Activated T-helper 1 cell treated with anti-CD3 and anti-CD28 coated beads, Interleukin-2, amount 50 U/mL, for 16 hours (primary cell): Measurements from ENCODE around the gene CLECL1.
"Not testable (repeated sequence)": the region's sequence is repeated elsewhere in the genome, so short reads cannot be mapped to it uniquely, and the experiment has no call there.

Source experiments
- DNase-seq, 2 donors: peaks; one replicate each; pipeline ENCODE4 v3.0.0-alpha.2; 2020; ENCODE audit warnings: low read depth in 1 of 2, low spot score in 1 of 2

The CLECL1 gene

GRCh38 chr12:9724023-9724422, 8.9 kb downstream of the CLECL1 start:
- DNase-seq: no peak

DNA sequence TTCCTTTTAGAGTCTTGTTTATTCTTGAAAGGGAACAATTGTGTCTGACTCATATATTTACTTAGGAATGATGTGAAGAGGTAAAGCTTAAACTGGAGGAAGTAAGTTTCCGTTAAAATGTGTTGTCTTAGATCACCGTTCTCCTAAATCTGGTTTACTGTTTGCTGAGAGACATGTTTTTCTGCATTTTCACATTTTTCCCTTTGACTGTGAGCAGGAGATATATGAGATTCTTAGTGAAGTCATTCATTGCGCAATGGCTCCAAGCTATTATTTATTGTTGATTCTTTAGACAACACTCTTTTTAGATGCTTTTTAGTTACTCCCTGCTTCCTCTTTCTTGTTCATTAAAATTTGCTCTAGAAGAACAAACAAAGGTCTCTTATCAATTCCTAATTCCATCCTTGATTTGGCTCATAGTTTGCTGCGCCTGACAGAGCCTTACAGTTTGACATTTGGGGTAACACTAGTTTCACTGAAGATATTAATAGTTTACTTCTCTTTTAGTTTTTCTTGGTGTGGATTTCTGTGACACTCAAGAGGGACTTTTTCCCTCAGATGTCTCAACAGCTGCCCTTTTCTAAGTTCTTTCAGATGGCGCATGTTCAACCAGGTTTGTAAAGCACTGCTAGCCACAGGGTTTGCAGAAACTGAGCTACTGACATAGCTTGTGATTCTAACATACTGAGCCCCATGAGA, 11.4 kb downstream of the CLECL1 start:
- DNase-seq: no peak

DNA sequence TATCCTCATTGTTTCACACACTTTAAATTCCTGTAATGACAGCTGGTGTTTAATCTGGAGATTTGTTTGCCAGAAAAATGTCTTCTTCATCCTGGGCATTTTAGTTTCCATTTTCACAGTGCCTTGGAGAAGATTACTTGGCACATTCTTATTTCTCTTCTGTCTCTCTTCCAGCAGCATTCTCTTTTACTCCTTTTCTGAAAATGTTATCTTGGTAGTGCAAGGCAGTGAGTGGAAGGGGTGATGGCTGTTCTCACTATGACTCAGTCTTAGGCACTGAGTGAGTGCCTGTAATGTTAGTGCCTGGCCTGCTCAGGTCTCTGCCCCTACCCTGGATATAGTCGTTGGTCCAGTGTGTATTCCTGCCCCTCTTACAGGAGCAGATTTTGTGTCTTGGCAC, 13.1 kb downstream of the CLECL1 start:
- no peak for DNase-seq

DNA sequence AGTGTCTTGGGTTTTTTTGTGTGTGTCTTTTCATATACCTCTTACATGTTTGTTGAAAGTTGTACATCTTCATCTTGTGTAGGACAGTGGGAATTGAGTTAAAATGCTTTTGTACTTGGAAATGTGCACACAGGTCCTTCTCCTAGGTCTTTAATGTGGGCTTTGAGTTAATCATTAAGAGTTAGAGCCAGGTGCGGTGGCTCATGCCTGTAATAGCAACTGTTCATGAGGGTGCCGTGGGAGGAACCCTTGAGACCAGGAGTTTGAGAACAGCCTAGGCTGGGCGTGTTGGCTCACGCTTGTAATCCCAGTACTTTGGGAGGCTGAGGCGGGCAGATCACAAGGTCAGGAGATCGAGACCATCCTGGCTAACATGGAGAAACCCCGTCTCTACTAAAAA, 13.9 kb downstream of the CLECL1 start:
- no peak for DNase-seq

DNA sequence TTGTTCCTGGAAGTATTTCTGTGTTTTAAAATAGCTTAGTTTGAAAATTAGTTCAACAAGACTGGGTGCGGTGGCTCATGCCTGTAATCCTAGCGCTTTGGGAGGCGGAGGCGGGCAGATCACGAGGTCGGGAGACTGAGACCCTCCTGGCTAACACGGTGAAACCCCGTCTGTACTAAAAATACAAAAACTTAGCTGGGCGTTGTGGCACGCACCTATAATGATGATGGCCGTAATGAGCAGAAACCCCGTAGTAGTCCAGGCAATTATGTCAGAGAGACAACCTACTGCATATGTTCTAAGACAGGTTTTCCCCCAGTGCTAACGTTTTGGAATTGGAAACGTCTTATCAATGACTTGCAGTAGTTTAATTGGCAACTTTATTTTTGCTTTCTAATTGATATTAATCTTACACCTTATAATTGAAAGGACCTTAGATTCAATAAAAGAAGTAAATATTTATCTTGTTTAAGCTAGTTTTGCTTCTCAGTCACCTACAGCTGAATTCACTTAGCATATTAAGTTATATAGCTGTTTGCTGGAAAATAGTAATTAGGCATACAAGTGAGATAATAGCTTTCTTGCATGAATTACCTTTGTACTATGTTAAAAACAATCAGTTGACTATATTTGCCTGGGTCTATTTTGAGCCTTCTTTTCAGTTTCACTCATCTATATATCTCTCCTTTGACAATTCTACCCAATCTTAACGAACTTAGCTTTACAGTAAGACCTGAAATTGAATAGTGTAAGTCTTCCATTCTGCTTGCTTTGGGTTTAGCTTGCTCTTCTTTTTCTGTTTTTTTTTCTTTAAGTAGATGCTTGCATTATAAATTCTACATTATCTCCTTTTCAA, 15.6 kb downstream of the CLECL1 start:
- no peak for DNase-seq

DNA sequence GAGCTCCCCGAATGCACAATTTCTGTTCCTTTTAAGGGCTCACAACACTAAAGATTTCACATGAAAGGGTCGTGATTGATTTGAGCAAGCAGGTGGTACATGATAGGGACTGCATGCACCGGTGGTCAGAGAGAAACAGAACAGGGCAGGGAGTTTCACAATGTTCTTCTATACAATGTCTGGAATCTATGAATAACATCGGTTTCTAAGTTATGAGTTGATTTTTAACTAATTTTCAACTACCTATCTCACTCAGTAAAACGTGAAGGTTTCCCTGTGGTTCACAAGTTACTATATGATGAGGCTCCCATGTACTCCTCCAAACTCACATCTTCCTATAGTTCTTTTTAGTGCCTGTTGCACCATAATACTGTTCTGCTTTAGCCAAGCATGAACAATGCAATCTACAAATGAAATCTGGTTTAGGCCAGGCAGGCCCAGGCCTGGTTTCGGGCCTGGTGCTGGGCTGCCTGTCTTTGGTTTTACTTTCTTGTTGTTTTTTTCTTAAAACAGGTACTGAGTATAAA, 19.8 kb downstream of the CLECL1 start:
- not testable (repeated sequence) for DNase-seq

GRCh38 chr12:9711664-9712063, 21.2 kb downstream of the CLECL1 start:
- no peak for DNase-seq

- no peak for DNase-seq
These were observed 22.1 kb downstream of the CLECL1 start for GRCh38 chr12:9710584-9711375.

DNA sequence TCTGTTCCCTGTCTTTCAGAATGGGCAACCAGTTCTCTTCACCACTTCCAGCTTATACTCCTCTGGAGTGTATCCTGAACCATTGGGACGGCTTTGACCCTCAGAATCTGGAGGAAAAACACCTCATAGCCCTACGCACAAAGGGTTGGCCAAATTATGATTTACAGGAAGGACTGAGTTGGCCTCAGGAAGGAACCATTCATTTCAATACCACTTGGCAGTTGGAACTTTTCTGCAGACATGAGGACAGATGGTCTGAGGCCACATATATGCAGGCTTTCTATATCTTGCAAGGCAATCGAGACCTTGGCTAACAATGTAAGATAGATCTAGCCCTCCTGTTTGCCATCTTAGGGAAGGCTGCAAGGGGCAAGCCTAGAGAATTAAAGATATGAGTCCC, 24.0 kb downstream of the CLECL1 start:
- no peak for DNase-seq

DNA sequence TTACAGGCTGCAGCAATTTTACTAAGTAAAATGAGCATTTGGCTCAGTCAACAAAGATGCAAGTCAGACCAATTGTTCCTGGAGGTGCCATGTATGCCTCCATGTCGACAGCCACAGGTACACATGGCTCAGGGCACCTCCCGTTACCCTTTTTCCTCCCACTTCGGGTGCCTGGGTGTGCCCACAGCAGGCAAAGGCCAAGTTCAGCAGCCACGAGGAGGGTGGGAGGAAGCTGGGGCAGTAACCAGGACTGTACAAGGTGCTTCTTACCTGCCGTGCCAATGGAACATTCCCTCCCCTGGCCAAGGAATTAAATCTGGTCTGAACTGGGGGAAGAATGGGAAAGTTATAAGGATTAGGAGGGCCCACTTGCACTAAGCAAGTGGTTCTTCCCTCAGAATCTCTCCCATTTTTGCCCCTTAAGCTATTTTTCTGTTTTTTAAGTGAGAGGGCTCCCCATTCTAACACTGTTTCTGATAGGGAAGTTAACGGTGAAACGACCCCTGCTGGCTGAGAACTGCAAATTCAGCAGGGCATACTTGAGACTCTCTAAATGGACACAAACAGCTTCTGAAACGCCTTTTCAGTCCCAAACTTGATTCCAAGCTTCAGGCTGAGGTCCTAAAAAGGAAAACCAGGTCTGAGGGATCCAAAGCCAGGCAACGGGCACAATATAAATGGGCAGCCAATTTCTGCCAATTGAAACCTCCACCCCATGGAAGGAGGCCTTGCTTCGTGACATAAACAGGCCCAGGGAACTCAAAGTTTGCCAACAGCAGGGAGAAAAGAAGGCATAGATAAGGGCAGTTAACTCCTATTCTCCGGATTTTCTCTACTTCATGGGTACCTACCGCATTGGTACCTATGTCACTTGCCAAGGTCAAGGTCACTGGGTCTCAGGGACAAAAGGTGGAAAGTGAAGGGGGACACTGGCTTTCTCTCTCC, 24.8 kb downstream of the CLECL1 start:
- peak; percentile 19 to 44 for DNase-seq

GRCh38 chr12:9707356-9707755, 25.5 kb downstream of the CLECL1 start:
- DNase-seq: no peak

DNA sequence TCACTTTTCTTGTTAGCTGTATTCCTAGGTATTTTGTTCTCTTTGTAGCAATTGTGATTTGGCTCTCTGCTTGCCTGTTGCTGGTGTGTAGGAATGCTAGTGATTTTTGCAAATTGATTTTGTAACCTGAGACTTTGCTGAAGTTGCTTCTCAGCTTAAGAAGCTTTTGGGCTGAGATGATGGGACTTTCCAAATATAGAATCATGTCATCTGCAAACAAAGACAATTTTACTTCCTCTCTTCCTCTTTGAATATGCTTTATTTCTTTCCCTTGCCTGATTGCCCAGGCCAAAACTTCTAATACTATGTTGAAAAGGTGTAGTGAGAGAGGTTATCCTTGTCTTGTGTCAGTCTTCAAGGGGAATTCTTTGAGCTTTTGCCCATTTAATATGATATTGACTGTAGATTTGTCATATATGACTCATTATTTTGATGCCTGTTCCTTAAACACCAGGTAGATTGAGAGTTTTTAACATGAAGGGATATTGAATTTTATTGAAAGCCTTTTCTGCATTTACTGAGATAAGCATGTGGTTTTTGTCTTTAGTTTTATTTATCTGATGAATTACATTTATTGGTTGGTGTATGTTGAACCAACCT, 26.7 kb downstream of the CLECL1 start:
- no peak for DNase-seq

DNA sequence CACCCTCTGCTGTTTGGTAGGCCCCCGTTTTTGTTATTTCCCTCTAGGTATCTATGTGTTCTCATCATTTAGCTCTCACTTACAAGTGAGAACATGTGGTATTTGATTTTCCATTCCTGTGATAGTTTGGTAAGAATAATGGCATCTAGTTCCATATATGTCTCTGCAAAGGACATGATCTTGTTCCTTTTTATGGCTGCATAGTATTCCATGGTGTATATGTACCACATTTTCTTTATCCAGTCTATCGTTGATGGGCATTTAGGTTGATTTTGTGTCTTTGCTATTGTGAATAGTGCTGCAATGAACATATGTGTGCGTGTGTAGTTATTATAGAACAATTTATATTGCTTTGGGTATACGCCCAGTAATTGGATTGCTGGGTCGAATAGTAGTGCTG, 28.3 kb downstream of the CLECL1 start:
- DNase-seq: not testable (repeated sequence)

GRCh38 chr12:9702255-9702654, 30.6 kb downstream of the CLECL1 start:
- DNase-seq: no peak

GRCh38 chr12:9701380-9702154, 31.3 kb downstream of the CLECL1 start:
- no peak for DNase-seq

- DNase-seq: no peak
These were observed 32.3 kb downstream of the CLECL1 start for GRCh38 chr12:9700606-9700956.

- no peak for DNase-seq
These were observed 32.8 kb downstream of the CLECL1 start for GRCh38 chr12:9699898-9700605.

DNA sequence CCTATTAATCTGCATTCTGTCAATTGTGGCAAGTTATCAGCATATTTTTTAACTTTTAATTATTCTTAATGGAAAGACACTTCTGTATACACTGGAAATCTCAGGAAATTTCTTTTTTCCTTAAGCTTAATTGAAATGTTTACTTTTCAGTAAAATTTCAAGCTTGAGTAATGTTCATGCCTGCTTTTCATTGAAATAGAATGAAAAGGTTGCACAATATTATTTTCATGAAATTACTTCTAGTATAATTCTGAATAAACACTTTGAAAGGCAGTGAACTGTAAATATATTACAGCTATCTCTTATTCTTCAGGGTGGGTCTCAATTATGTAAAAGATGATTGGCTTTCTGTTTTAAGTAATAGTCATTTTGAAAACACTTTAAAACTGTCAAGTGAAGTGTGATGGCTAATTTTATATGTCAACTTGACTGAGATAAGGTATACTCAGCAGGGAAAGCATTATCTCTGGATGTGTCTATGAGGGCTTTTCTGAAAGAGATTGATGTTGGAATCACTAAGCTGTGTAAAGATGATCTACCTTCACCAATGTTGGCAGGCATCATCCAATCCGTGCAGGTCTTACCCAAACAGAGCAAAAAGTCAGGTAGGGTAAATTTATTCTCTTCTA, 33.5 kb downstream of the CLECL1 start:
- no peak for DNase-seq
